GM19239 (cell line): ENCODE data around the gene RUNDC1.
"Not testable (repeated sequence)": the region's sequence is repeated elsewhere in the genome, so short reads cannot be mapped to it uniquely, and the experiment has no call there.

ENCODE experiments used
- DNase-seq: peaks from one replicate; pipeline ENCODE4 v3.0.0; 2011; ENCODE audit warnings: low spot score; ENCODE audit not compliant: insufficient read length
- FAIRE-seq: peaks from 2 replicates; lab custom pipeline; 2011; peaks lifted over from hg19 to GRCh38; lab: Jason Lieb, UNC

Gene RUNDC1

GRCh38 chr17:42989726-42990652 is 9.6 kb downstream of the RUNDC1 start:
- FAIRE-seq: no peak
- no peak for DNase-seq

GRCh38 chr17:42991471-42991870 is 11.1 kb downstream of the RUNDC1 start:
- FAIRE-seq: no peak
- DNase-seq: no peak

GRCh38 chr17:42992872-42993271 is 12.5 kb downstream of the RUNDC1 start:
- FAIRE-seq: no peak
- no peak for DNase-seq

GRCh38 chr17:42993913-42994312 is 13.5 kb downstream of the RUNDC1 start:
- FAIRE-seq, DNase-seq: not testable (repeated sequence)

GRCh38 chr17:42997390-42997983 is 17.1 kb downstream of the RUNDC1 start:
- DNase-seq (no peak), FAIRE-seq (peak; percentile 14)

DNA sequence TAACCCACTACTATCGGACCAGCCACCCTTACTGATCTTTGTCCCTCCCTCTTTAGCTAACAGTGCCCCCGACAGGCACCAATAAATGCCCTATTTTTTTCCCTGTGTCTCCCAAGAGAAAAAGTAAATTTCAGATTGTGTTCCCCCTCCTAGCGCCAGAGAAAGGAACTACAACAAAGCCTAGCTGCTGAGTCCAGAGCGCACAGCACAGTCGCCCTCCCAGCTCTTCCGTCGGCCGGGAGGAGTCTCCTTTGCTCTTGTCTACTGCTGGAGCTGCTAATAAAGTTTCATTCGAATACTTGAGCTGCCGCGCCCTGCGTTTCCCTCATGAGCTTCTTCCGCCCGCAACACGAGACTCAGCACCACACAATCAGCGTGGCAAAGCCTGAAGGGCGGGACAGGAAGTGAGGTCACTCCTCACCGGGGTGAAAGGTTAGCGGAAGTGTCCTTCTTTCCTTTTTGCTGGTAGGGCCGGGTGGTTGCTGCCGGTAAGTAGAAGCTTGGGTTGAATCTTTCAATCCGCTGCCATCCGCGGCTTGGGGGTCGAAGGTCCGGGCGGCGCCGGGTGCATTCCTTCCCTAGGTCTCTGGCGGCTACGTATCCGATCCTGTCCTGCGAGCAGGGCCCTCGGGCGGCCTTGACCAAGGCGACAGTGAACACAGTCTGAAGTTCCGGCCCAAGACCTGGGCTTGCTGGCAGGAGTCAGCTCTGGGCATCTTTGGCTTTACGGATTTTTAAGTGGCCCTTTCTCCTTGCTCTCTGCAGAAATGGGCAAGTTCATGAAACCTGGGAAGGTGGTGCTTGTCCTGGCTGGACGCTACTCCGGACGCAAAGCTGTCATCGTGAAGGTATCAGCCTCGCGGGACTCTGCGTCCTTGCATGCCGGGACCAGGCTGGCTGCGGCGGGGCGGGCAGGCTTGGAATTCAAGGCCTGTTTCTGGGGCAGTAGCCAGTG is 17.9 kb downstream of the RUNDC1 start, which contains the start of gene RPL27:
Gene RPL27 (plus strand): TSS at position 436 of the 955 bp plus-strand sequence. CDS start 332 bp downstream, at position 768.
- FAIRE-seq (peak; percentile 99), DNase-seq (peak; percentile 85)

- FAIRE-seq (no peak), DNase-seq (no peak)
Measured at GRCh38 chr17:42999003-42999525, 18.7 kb downstream of the RUNDC1 start.

DNA sequence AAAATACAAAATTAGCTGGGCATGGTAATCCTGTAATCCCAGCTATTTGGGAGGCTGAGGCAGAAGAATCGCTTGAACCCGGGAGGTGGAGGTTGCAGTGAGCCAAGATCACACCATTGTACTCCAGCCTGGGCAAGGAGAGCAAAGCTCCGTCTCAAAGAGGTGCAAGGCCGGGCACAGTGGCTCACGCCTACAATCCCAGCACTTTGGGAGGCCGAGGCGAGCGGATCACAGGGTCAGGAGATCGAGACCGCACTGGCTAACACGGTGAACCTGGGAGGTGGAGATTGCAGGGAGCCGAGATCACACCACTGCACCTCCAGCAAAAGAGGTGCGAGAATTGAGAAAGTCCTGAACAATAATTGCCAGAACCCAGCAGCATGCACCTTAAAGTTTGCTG is 20.5 kb downstream of the RUNDC1 start:
- DNase-seq, FAIRE-seq: not testable (repeated sequence)

DNA sequence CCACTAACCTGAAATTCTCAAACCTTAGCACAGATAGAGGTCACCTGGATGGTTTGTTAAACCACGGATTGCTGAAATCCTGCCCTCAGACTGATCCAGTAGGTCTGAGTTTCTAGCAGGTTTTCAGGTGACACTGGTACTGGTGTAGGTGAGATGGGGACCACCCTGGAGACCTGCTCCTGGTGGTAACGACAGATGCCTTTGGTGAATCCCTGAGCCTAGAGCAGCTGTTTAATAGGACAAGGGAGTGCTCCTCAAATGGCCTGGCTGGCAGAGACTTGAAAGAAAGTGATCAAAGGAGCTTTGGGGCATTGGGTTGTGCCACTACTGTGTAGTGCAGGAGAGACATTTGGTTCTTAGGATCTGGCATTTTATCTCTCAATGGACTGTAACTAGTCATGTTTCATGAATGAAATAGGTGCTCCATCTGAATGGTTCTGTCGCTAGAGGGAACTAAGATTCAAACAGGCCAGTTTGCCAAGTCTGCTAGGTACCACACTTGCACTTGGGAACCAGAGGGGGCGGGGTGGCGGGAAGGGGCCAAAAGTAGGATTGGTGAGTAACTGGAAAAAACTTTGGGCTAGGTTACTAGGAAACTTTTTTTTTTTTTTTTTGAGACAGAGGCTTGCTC is 23.3 kb downstream of the RUNDC1 start:
- no peak for DNase-seq
- no peak for FAIRE-seq

DNA sequence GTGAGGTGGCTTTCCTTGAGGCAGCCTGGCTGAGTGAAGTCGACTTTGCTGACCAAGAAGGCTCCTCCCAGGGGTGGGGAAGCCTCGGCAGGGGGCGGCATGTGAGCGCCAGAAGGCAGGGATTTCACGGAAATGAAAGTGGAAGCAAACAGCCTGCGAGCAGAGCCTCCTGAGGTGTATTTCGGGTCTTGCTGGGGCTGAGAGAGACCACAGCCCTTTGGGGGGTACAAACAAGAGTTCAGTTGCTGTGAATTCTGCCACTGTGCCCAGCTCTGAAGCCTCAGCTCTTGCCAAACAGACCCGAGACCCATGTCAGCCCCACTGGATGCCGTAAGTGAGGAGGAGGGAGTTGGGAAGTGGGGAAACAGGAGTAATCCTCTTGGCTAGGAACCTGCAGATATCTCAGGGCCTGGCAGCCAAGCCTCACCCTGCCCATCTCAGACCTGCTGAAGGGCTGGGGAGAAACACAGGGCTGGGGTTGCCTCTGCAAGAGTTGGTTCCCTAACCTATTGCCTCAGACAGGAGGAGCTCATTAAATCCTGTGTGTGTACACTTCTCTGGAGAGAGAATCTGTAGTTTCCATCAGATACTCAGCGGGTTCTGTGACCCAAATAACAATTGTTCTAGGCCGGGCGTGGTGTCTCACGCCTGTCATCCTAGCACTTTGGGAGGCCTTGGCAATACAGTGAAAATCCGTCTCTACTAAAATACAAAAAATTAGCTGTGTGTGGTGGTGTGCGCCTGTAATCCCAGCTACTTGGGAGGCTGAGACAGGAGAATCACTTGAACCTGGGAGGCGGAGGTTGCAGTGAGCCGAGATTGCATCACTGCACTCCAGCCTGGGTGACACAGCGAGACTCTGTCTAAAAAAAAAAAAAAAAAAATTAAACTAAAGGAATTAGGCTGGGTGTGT is 26.5 kb downstream of the RUNDC1 start, which contains the start of gene IFI35:
Gene IFI35 (plus strand): TSS at position 146 of the 913 bp plus-strand sequence. CDS start 164 bp downstream, at position 310.
- peak; percentile 90 for FAIRE-seq
- peak; percentile 78 for DNase-seq

- DNase-seq: no peak
Measured at GRCh38 chr17:43010667-43011308, 30.4 kb downstream of the RUNDC1 start.

GRCh38 chr17:43011728-43012472 is 31.5 kb downstream of the RUNDC1 start:
- DNase-seq: no peak
- FAIRE-seq: no peak

More at GRCh38 chr17:43010667-43011308, 30.4 kb downstream of the RUNDC1 start:
- FAIRE-seq: no peak

DNA sequence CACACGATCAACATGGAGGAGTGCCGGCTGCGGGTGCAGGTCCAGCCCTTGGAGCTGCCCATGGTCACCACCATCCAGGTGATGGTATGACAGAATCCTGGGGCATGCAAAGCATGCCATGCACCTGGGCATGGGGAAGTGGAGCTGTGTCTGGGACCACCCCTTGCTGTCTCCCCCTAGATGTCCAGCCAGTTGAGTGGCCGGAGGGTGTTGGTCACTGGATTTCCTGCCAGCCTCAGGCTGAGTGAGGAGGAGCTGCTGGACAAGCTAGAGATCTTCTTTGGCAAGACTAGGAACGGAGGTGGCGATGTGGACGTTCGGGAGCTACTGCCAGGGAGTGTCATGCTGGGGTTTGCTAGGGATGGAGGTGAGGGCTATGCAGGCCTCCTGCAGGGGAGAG is 32.9 kb downstream of the RUNDC1 start:
- no peak for DNase-seq

GRCh38 chr17:43014020-43014648 is 33.8 kb downstream of the RUNDC1 start:
- no peak for FAIRE-seq
- DNase-seq: no peak

More for the DNA sequence above, 32.9 kb downstream of the RUNDC1 start:
- no peak for FAIRE-seq

DNA sequence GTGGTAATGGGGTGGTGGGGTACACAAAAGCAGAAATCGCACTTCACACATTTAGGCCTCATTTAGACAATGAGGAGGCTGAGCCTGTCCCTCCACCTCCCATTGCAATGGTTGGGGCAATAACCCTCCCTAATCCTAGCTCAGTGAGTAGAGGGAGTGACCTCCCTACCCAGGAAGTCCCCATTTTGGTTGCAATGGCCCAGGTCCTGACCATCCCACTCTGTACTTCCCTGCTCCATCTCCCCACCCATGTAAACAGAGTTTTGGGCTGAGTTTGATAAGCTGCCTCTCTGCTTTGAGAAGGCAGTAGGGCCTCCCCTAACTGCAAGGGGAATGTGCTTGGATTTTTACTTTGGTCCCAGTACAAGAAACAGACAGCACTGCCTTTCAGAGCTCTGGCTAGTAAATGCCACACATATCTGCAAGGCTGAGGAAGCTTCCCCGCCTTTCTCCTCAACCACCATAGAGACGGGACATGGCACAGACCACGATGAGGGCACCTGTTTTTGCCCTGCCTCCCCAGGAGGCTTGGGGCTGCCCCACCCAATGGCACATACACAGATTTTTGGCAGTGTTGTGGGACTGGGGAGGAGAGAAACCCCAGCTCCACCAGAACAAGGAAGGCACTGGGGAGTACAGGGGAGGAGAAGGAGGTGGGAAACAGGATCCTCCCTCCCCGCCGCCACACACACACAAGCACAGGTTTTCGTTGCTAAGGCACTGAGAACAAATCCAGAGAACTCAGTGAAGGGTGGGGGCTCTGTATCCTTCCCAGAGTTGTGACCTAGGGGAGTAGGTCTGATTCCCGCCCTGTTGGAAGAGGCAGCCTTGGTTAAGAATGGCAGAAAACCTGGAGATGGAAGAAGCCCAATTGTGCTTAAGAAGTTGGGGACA is 34.5 kb downstream of the RUNDC1 start:
- FAIRE-seq: no peak

DNA sequence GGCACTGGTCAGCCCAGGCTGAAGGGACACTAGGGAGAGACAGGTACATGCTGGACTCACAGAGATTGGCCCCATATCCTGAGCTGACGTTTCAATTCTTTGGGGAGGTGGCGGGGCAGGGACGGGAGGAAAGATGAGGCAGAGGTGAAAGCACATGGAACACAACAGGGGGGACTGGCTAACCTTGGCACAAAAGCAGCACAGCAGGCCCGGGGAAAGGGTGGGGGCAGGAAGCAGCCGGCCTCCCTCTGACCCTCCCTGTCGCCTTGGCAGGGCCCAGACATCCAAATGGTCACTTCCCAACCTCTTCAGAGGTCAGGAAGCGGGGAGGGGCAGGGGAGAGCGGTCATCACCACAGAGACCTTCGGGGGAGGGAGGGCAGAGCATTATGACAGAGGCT is 35.2 kb downstream of the RUNDC1 start:
- DNase-seq: no peak
- FAIRE-seq: no peak

More for the DNA sequence above, 34.5 kb downstream of the RUNDC1 start:
- DNase-seq: no peak
